DND-41 (cell line): Measurements from ENCODE around the gene PXMP4.

Experiments used
- ATAC-seq: fragments of 200-7000 bp; cut with Tn5 transposase; 3 replicates; pipeline ENCODE4 v1.9.1; 2021; ENCODE audit warnings: low read depth; ENCODE audit not compliant: insufficient read depth
- DNase-seq: peaks from one replicate; pipeline ENCODE4 v3.0.0-alpha.2; 2020
- H2AFZ ChIP-seq: 2 replicates; pipeline ENCODE4 v1.6.0; 2012; ENCODE audit warnings: low read depth, low read length
- H3K27ac ChIP-seq: 2 replicates; pipeline ENCODE4 v1.5.1; 2012; ENCODE audit warnings: low read length, inconsistent platforms
- H3K27me3 ChIP-seq: fragments of 200-600 bp; sonication (generic); 2 replicates; pipeline ENCODE4 v1.6.0; 2012; ENCODE audit warnings: low read length, mild to moderate bottlenecking, inconsistent platforms; ENCODE audit not compliant: insufficient read depth, poor library complexity
- H3K36me3 ChIP-seq: 2 replicates; pipeline ENCODE4 v1.5.1; 2012; ENCODE audit warnings: low read length, inconsistent platforms; ENCODE audit not compliant: insufficient read depth
- H3K4me1 ChIP-seq: 2 replicates; pipeline ENCODE4 v1.5.1; 2012; ENCODE audit warnings: mild to moderate bottlenecking, low read length; ENCODE audit not compliant: insufficient read depth
- H3K4me2 ChIP-seq: 2 replicates; pipeline ENCODE4 v1.6.0; 2012; ENCODE audit warnings: mild to moderate bottlenecking, moderate library complexity, low read length, inconsistent platforms; ENCODE audit not compliant: insufficient read depth
- H3K4me3 ChIP-seq, 2 experiments: fragments of 200-600 bp in 1 of 2; shearing (Covaris generic) in 1 of 2; 2 replicates each; pipeline ENCODE4 v1.5.1; 2012 to 2016; ENCODE audit warnings: inconsistent platforms in 2 of 2, low read length in 2 of 2, mild to moderate bottlenecking in 2 of 2, low read depth in 1 of 2, moderate library complexity in 1 of 2
- H3K79me2 ChIP-seq: 2 replicates; pipeline ENCODE4 v1.6.0; 2012; ENCODE audit warnings: low read length, inconsistent platforms; ENCODE audit not compliant: insufficient read depth
- H3K9ac ChIP-seq: 2 replicates; pipeline ENCODE4 v1.6.0; 2012; ENCODE audit warnings: low read depth, mild to moderate bottlenecking, inconsistent platforms, low read length, moderate library complexity
- H3K9me3 ChIP-seq: 2 replicates; pipeline ENCODE4 v1.5.1; 2012; ENCODE audit warnings: low read length, moderate library complexity, mild to moderate bottlenecking, inconsistent platforms; ENCODE audit not compliant: insufficient read depth, severe bottlenecking
- H4K20me1 ChIP-seq: 2 replicates; pipeline ENCODE4 v1.6.0; 2012; ENCODE audit warnings: low read length; ENCODE audit not compliant: insufficient read depth
- CTCF ChIP-seq: IDR thresholded peaks from 2 replicates; pipeline ENCODE4 v1.5.1; 2012; ENCODE audit warnings: borderline replicate concordance, low read length, moderate library complexity, mild to moderate bottlenecking; ENCODE audit not compliant: poor library complexity, severe bottlenecking; ENCODE audit errors: extremely low read depth
- EZH2 ChIP-seq: IDR thresholded peaks from 3 replicates; pipeline ENCODE4 v1.6.1; 2012; ENCODE audit warnings: borderline replicate concordance, low read depth, mild to moderate bottlenecking, moderate library complexity, low read length, inconsistent platforms; ENCODE audit not compliant: severe bottlenecking

The PXMP4 gene

GRCh38 chr20:33663161-33664084 is 56.7 kb downstream of the PXMP4 start:
- Histone ChIP-seq H3K9ac (peak overlapping the region; percentile 92), H3K4me2 (peak overlapping the region; percentile 84), H3K4me1 (peaks cover 21% of the 10 kb centered on the region), H3K9me3 (no peaks in the 10 kb centered on the region), H3K36me3 (peaks cover 1% of the 10 kb centered on the region; the same call in 1 of the 2 replicates), H4K20me1 (no peaks in the 10 kb centered on the region), H2AFZ (peak overlapping the region; percentile 94), H3K79me2 (no peaks in the 10 kb centered on the region), H3K4me3 (peak overlapping the region; percentile 59 to 84; a peak in 3 of 4 replicates), H3K27ac (peak overlapping the region; percentile 88), H3K27me3 (no peaks in the 10 kb centered on the region)
- DNase-seq (peak; percentile 89), ATAC-seq (peak; percentile 94)
- no peak for TF ChIP-seq EZH2

DNA sequence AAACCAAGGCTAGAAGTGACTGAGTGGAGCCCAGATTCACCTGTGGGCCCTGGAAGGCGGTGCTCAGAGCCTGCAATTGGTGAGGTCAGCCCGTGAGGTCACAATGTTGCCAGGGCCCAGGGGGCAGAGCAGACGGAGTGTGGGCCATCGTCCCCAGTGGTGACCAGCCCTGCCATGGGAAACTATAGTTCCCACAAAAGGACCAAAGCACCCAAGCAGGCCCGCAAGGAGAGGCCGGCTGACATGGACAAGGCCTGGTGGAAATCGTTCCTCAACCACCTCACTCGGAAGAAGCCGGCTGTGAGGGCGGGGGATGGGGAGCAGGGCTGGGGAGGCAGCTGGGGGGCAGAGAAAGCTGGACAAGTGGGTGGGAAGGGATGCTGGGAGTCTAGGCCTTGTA is 57.9 kb downstream of the PXMP4 start, which contains the start of gene C20orf144:
C20orf144 (plus strand) TSS at position 156 of the 400 bp plus-strand sequence; CDS start at position 175, 19 bp downstream.
- Histone ChIP-seq H3K27ac (peak within 1 kb of the TSS; percentile 88), H3K4me1 (peaks cover 21% of the 10 kb centered on the region), H2AFZ (peak within 1 kb of the TSS; percentile 94), H3K27me3 (no peaks in the 10 kb centered on the region), H3K9ac (peak within 1 kb of the TSS; percentile 92), H3K36me3 (peaks cover 3% of the 10 kb centered on the region; the same call in 1 of the 2 replicates), H4K20me1 (no peaks in the 10 kb centered on the region), H3K79me2 (no peaks in the 10 kb centered on the region), H3K4me2 (peak within 1 kb of the TSS; percentile 84), H3K9me3 (no peaks in the 10 kb centered on the region), H3K4me3 (peak within 1 kb of the TSS; percentile 59 to 84; a peak in 3 of 4 replicates)
- DNase-seq: no peak
- ATAC-seq: no peak
- TF ChIP-seq EZH2 (no peak), CTCF (no peak)

DNA sequence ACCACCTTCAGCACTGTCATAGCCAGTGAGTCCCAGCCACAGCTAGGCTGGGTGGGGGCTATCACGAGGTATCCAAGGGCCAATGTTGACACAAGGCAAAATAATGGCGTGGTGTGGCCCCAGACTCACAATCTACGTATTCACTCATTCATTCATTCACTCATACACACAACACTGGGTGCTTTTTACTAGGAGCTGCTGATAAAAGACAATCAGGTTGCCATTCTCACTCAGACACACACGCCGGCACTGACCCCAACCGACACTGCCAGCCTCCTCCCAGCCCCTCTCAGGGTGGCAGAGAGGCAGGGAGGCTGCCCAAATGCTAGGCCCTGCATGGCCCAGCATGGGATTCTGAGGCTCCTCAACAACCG is 59.4 kb downstream of the PXMP4 start:
- no peak for TF ChIP-seq EZH2
- TF ChIP-seq CTCF: no peak
- H3K9me3 ChIP-seq: no peaks in the 10 kb centered on the region
- H3K4me2 ChIP-seq: no peak overlapping the region
- H3K36me3 ChIP-seq: peaks cover 3% of the 10 kb centered on the region; the same call in 1 of the 2 replicates
- no peaks in the 10 kb centered on the region for H3K27me3 ChIP-seq
- H3K79me2 ChIP-seq: no peaks in the 10 kb centered on the region
- no peak overlapping the region for H3K9ac ChIP-seq
- H2AFZ ChIP-seq: no peak overlapping the region
- no peak overlapping the region for H3K27ac ChIP-seq
- H4K20me1 ChIP-seq: no peaks in the 10 kb centered on the region
- peaks cover 21% of the 10 kb centered on the region for H3K4me1 ChIP-seq
- no peak overlapping the region for H3K4me3 ChIP-seq
- DNase-seq: no peak
- no peak for ATAC-seq
